Measurements from ENCODE around the gene NFATC2.

DNA sequence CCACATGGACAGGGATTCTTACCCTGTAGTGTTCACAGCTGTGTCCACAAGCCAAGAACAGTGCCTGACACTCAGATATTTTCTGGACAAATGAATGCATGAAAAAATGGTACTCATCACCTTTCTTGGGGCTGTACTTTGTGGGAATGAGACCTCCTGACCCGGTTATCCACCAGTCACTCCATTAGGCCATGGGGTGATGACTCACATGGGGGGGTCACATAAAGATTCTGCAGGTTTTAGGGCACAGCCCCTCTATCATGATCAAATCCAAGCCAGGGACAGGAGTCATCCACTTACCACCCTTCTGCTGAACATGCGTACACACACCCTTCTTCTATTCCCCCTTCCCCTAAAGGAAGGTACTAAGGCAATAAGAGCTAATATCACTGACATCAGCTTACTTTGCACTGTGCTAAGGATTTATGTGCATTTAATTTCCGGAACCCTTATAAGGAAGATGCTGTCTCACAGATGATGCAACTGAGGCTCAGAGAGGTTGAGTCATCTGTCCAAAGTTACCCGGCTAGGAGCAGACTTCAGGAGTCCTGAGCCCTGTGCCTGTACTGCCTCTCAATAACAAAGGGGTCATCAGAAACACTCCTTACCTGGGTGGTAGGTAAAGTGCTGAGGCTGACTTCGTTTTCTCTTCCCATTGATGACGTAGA, 107.8 kb downstream of the NFATC2 start:
- TF ChIP-seq NRF1 (IDR thresholded peaks at IDR 0.05; ENCODE audit: low read depth, low read length) (no peak), FOSL1 (IDR thresholded peaks at IDR 0.05; ENCODE audit: insufficient read depth, low read depth, low read length) (no peak), SUZ12 (IDR thresholded peaks at IDR 0.05; ENCODE audit: low read length) (no peak), SIN3A (conservative IDR thresholded peaks at IDR 0.05 in 1 of 2, IDR thresholded peaks at IDR 0.05 in 1 of 2; ENCODE audit: low read depth in 1 of 2, low read length in 2 of 2) (no peak), ZNF274 (IDR thresholded peaks at IDR 0.05; ENCODE audit: borderline replicate concordance, extremely low read depth, low read length) (no peak), TBP (IDR thresholded peaks at IDR 0.05; ENCODE audit: low read depth, low read length) (no peak), EP300 (IDR thresholded peaks at IDR 0.05; ENCODE audit: borderline replicate concordance in 1 of 2, low read depth in 2 of 2, low read length in 2 of 2) (no peak), KDM5A (IDR thresholded peaks at IDR 0.05; ENCODE audit: low read length) (no peak), USF2 (IDR thresholded peaks at IDR 0.05; ENCODE audit: low read length) (no peak)
- TF ChIP-seq, protein P1, sequence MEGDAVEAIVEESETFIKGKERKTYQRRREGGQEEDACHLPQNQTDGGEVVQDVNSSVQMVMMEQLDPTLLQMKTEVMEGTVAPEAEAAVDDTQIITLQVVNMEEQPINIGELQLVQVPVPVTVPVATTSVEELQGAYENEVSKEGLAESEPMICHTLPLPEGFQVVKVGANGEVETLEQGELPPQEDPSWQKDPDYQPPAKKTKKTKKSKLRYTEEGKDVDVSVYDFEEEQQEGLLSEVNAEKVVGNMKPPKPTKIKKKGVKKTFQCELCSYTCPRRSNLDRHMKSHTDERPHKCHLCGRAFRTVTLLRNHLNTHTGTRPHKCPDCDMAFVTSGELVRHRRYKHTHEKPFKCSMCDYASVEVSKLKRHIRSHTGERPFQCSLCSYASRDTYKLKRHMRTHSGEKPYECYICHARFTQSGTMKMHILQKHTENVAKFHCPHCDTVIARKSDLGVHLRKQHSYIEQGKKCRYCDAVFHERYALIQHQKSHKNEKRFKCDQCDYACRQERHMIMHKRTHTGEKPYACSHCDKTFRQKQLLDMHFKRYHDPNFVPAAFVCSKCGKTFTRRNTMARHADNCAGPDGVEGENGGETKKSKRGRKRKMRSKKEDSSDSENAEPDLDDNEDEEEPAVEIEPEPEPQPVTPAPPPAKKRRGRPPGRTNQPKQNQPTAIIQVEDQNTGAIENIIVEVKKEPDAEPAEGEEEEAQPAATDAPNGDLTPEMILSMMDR (IDR thresholded peaks at IDR 0.05; ENCODE audit: control extremely low read depth in 1 of 3, insufficient read depth in 1 of 3, low read depth in 1 of 3, low read length in 3 of 3), result no peak
